GM23338 (cell line): ENCODE results near the gene IMPACT. TPM values are rescaled to one million over a fixed set of nuclear protein-coding genes. Genes with fewer than 3 reads are reported as not detected.
A peak's percentile ranks its signal among the peaks of the same experiment; 100 is the strongest.

Source experiments
- ATAC-seq: fragments of 200-7000 bp; cut with Tn5 transposase; 3 replicates; pipeline ENCODE4 v1.9.1; 2020
- DNase-seq: peaks from one replicate; pipeline ENCODE4 v3.0.0-alpha.2; 2015; ENCODE audit warnings: low spot score
- H2AFZ ChIP-seq: fragments of 200-600 bp; sonication (generic); 2 replicates; pipeline ENCODE4 v1.8.0; 2016; ENCODE audit warnings: antibody characterized with exemption, mild to moderate bottlenecking, moderate library complexity
- H3F3A ChIP-seq: fragments of 200-600 bp; sonication (generic); replicated peaks from 2 replicates; pipeline ENCODE4 v1.8.0; 2017; ENCODE audit warnings: antibody characterized with exemption, mixed run types, low read depth
- H3K27ac ChIP-seq: fragments of 200-600 bp; sonication (generic); 2 replicates; pipeline ENCODE4 v1.6.1; 2016; ENCODE audit warnings: low read depth
- H3K27me3 ChIP-seq: fragments of 200-600 bp; sonication (generic); 2 replicates; pipeline ENCODE4 v1.8.0; 2016; ENCODE audit warnings: mild to moderate bottlenecking, mixed run types, moderate library complexity; ENCODE audit not compliant: insufficient read depth
- H3K36me3 ChIP-seq: fragments of 200-600 bp; sonication (generic); 2 replicates; pipeline ENCODE4 v1.8.0; 2016; ENCODE audit warnings: mild to moderate bottlenecking; ENCODE audit not compliant: insufficient read depth
- H3K4me1 ChIP-seq: fragments of 200-600 bp; sonication (generic); 2 replicates; pipeline ENCODE4 v1.8.0; 2016; ENCODE audit warnings: mild to moderate bottlenecking, moderate library complexity; ENCODE audit not compliant: insufficient read depth
- H3K4me2 ChIP-seq: fragments of 200-600 bp; sonication (generic); 2 replicates; pipeline ENCODE4 v1.7.1; 2017; ENCODE audit warnings: mixed run types
- H3K4me3 ChIP-seq: fragments of 200-600 bp; sonication (generic); 2 replicates; pipeline ENCODE4 v1.6.1; 2016; ENCODE audit warnings: mixed run types
- H3K79me2 ChIP-seq: fragments of 200-600 bp; sonication (generic); replicated peaks from 2 replicates; pipeline ENCODE4 v1.8.0; 2017; ENCODE audit warnings: mild to moderate bottlenecking; ENCODE audit not compliant: insufficient read depth
- H3K9me2 ChIP-seq: fragments of 200-600 bp; sonication (generic); 2 replicates; pipeline ENCODE4 v1.8.0; 2017; ENCODE audit not compliant: insufficient read depth
- H4K20me1 ChIP-seq: fragments of 200-600 bp; sonication (generic); replicated peaks from 2 replicates; pipeline ENCODE4 v1.8.0; 2017; ENCODE audit warnings: mild to moderate bottlenecking; ENCODE audit not compliant: insufficient read depth
- H3K27ac Mint-ChIP-seq: 2 replicates; pipeline ENCODE4 v1.8.0; 2020; ENCODE audit warnings: inconsistent platforms, mild to moderate bottlenecking, moderate library complexity, mixed read lengths
- H3K27me3 Mint-ChIP-seq: 3 replicates; pipeline ENCODE4 v1.8.0; 2022; ENCODE audit warnings: low read depth, mild to moderate bottlenecking, moderate library complexity, mixed read lengths, inconsistent platforms; ENCODE audit not compliant: insufficient read depth, poor library complexity
- H3K36me3 Mint-ChIP-seq: 3 replicates; pipeline ENCODE4 v1.8.0; 2021; ENCODE audit warnings: low read depth, mild to moderate bottlenecking, inconsistent platforms, moderate library complexity, mixed read lengths
- H3K4me1 Mint-ChIP-seq: 3 replicates; pipeline ENCODE4 v1.8.0; 2020; ENCODE audit warnings: mild to moderate bottlenecking, inconsistent platforms, mixed read lengths
- H3K4me3 Mint-ChIP-seq: 3 replicates; pipeline ENCODE4 v1.8.0; 2021; ENCODE audit warnings: moderate library complexity, mild to moderate bottlenecking, inconsistent platforms, mixed read lengths
- H3K9me3 Mint-ChIP-seq: 3 replicates; pipeline ENCODE4 v1.8.0; 2020; ENCODE audit warnings: moderate library complexity, mild to moderate bottlenecking, inconsistent platforms, mixed read lengths
- CREB1 ChIP-seq: fragments of 250-450 bp; sonication (Bioruptor Pico); IDR thresholded peaks from 2 replicates; pipeline ENCODE4 v1.5.0; 2020; ENCODE audit warnings: low read depth, mild to moderate bottlenecking, moderate library complexity
- EZH2 ChIP-seq: fragments of 200-600 bp; sonication (generic); IDR thresholded peaks from one replicate; pipeline ENCODE4 v1.8.0; 2017; ENCODE audit warnings: antibody characterized with exemption, mild to moderate bottlenecking, low read depth; ENCODE audit not compliant: unreplicated experiment
- EZH2phosphoT487 ChIP-seq: fragments of 200-600 bp; sonication (generic); IDR thresholded peaks from one replicate; pipeline ENCODE4 v1.8.1; 2018; ENCODE audit warnings: antibody characterized with exemption; ENCODE audit not compliant: unreplicated experiment
- JUNB ChIP-seq: IDR thresholded peaks from one replicate; pipeline ENCODE4 v1.6.1; 2016; ENCODE audit warnings: antibody characterized with exemption; ENCODE audit not compliant: unreplicated experiment
- NANOG ChIP-seq: IDR thresholded peaks from 2 replicates; pipeline ENCODE4 v1.6.1; 2016; ENCODE audit warnings: antibody characterized with exemption, borderline replicate concordance
- POLR2AphosphoS5 ChIP-seq: IDR thresholded peaks from 2 replicates; pipeline ENCODE4 v1.6.1; 2016; ENCODE audit warnings: antibody characterized with exemption, low read depth
- STAT1 ChIP-seq: IDR thresholded peaks from one replicate; pipeline ENCODE4 v1.6.1; 2016; ENCODE audit warnings: antibody characterized with exemption; ENCODE audit not compliant: unreplicated experiment
- ZNF114 ChIP-seq: fragments of 250-450 bp; sonication (Bioruptor Pico); IDR thresholded peaks from 2 replicates; pipeline ENCODE4 v1.5.0; 2020; ENCODE audit warnings: mild to moderate bottlenecking, moderate library complexity
- ZNF331 ChIP-seq: fragments of 250-450 bp; sonication (Bioruptor Pico); IDR thresholded peaks from 2 replicates; pipeline ENCODE4 v1.5.0; 2020; ENCODE audit warnings: low read depth, mild to moderate bottlenecking, moderate library complexity
- polyA plus RNA-seq: library from polyadenylated mRNA; unstranded; fragments of >200 nt; fragmentation: Nextera tagmentation; extraction: Ambion mirVana; gene quantifications from 2 replicates; pipeline ENCODE4 v1.2.1, GENCODE V29; 2016
- total RNA-seq: library from RNA; depleted of rRNA; stranded (reverse); fragments of >200 nt; shearing (Covaris generic); gene quantifications from 2 replicates; pipeline ENCODE4 v1.2.3, GENCODE V29; 2014
- TF ChIP-seq, protein P1 (sequence below): IDR thresholded peaks from one replicate; pipeline ENCODE4 v1.6.1; 2018; ENCODE audit warnings: antibody characterized with exemption; ENCODE audit not compliant: unreplicated experiment
- TF ChIP-seq, protein P2 (sequence below), 2 experiments: fragments of 200-600 bp in 1 of 2; sonication (generic) in 1 of 2; conservative IDR thresholded peaks; 2 replicates each; pipeline versions ENCODE4 v1.5.1 to v1.6.1; 2016 to 2017; ENCODE audit warnings: antibody characterized with exemption in 2 of 2, low read depth in 2 of 2, mild to moderate bottlenecking in 2 of 2, moderate library complexity in 1 of 2
- TF ChIP-seq, protein P3 (sequence below): fragments of 250-450 bp; sonication (Bioruptor Pico); IDR thresholded peaks from 2 replicates; pipeline ENCODE4 v1.5.0; 2020; ENCODE audit warnings: mild to moderate bottlenecking, moderate library complexity
- TF ChIP-seq, protein P4 (sequence below): IDR thresholded peaks from 2 replicates; pipeline ENCODE4 v1.6.1; 2016; ENCODE audit warnings: antibody characterized with exemption

IMPACT gene
- total and polyA plus RNA-seq, 2 experiments from 2014 or later = 42.1 to 47.6 TPM

DNA sequence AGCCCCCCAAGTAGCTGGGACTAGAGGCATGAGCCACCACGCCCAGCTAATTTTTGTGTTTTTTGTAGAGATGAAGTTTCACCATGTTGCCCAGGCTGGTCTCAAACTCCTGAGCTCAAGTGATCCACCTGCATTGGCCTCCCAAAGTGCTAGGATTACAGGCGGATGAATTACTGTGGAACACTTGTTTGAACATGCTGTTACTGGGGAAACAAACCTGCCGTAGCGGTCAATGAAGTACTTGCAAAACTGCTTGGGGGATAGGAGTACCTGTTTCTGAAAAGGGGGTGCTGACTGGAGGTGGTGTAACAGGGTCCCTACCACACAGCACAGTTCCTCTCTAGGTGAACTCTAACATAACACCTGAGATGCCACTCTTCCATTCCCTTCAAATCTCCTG is 5.9 kb upstream of the IMPACT start:
- H3K36me3 ChIP-seq = no peaks in the 10 kb centered on the region
- H3K36me3 Mint-ChIP-seq = no peaks in the 10 kb centered on the region
- TF ChIP-seq EZH2phosphoT487 (no peak), JUNB (no peak), STAT1 (no peak), CREB1 (CRISPR knock-in tag) (no peak), NANOG (no peak), ZNF331 (CRISPR knock-in tag) (no peak), EZH2 (no peak), POLR2AphosphoS5 (no peak), ZNF114 (no peak)
- TF ChIP-seq, protein P1, sequence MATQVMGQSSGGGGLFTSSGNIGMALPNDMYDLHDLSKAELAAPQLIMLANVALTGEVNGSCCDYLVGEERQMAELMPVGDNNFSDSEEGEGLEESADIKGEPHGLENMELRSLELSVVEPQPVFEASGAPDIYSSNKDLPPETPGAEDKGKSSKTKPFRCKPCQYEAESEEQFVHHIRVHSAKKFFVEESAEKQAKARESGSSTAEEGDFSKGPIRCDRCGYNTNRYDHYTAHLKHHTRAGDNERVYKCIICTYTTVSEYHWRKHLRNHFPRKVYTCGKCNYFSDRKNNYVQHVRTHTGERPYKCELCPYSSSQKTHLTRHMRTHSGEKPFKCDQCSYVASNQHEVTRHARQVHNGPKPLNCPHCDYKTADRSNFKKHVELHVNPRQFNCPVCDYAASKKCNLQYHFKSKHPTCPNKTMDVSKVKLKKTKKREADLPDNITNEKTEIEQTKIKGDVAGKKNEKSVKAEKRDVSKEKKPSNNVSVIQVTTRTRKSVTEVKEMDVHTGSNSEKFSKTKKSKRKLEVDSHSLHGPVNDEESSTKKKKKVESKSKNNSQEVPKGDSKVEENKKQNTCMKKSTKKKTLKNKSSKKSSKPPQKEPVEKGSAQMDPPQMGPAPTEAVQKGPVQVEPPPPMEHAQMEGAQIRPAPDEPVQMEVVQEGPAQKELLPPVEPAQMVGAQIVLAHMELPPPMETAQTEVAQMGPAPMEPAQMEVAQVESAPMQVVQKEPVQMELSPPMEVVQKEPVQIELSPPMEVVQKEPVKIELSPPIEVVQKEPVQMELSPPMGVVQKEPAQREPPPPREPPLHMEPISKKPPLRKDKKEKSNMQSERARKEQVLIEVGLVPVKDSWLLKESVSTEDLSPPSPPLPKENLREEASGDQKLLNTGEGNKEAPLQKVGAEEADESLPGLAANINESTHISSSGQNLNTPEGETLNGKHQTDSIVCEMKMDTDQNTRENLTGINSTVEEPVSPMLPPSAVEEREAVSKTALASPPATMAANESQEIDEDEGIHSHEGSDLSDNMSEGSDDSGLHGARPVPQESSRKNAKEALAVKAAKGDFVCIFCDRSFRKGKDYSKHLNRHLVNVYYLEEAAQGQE = no peak
- TF ChIP-seq, protein P2, sequence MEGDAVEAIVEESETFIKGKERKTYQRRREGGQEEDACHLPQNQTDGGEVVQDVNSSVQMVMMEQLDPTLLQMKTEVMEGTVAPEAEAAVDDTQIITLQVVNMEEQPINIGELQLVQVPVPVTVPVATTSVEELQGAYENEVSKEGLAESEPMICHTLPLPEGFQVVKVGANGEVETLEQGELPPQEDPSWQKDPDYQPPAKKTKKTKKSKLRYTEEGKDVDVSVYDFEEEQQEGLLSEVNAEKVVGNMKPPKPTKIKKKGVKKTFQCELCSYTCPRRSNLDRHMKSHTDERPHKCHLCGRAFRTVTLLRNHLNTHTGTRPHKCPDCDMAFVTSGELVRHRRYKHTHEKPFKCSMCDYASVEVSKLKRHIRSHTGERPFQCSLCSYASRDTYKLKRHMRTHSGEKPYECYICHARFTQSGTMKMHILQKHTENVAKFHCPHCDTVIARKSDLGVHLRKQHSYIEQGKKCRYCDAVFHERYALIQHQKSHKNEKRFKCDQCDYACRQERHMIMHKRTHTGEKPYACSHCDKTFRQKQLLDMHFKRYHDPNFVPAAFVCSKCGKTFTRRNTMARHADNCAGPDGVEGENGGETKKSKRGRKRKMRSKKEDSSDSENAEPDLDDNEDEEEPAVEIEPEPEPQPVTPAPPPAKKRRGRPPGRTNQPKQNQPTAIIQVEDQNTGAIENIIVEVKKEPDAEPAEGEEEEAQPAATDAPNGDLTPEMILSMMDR (conservative IDR thresholded peaks at IDR 0.05; ENCODE audit: low read depth in 2 of 2) = no peak
- TF ChIP-seq, protein P3, sequence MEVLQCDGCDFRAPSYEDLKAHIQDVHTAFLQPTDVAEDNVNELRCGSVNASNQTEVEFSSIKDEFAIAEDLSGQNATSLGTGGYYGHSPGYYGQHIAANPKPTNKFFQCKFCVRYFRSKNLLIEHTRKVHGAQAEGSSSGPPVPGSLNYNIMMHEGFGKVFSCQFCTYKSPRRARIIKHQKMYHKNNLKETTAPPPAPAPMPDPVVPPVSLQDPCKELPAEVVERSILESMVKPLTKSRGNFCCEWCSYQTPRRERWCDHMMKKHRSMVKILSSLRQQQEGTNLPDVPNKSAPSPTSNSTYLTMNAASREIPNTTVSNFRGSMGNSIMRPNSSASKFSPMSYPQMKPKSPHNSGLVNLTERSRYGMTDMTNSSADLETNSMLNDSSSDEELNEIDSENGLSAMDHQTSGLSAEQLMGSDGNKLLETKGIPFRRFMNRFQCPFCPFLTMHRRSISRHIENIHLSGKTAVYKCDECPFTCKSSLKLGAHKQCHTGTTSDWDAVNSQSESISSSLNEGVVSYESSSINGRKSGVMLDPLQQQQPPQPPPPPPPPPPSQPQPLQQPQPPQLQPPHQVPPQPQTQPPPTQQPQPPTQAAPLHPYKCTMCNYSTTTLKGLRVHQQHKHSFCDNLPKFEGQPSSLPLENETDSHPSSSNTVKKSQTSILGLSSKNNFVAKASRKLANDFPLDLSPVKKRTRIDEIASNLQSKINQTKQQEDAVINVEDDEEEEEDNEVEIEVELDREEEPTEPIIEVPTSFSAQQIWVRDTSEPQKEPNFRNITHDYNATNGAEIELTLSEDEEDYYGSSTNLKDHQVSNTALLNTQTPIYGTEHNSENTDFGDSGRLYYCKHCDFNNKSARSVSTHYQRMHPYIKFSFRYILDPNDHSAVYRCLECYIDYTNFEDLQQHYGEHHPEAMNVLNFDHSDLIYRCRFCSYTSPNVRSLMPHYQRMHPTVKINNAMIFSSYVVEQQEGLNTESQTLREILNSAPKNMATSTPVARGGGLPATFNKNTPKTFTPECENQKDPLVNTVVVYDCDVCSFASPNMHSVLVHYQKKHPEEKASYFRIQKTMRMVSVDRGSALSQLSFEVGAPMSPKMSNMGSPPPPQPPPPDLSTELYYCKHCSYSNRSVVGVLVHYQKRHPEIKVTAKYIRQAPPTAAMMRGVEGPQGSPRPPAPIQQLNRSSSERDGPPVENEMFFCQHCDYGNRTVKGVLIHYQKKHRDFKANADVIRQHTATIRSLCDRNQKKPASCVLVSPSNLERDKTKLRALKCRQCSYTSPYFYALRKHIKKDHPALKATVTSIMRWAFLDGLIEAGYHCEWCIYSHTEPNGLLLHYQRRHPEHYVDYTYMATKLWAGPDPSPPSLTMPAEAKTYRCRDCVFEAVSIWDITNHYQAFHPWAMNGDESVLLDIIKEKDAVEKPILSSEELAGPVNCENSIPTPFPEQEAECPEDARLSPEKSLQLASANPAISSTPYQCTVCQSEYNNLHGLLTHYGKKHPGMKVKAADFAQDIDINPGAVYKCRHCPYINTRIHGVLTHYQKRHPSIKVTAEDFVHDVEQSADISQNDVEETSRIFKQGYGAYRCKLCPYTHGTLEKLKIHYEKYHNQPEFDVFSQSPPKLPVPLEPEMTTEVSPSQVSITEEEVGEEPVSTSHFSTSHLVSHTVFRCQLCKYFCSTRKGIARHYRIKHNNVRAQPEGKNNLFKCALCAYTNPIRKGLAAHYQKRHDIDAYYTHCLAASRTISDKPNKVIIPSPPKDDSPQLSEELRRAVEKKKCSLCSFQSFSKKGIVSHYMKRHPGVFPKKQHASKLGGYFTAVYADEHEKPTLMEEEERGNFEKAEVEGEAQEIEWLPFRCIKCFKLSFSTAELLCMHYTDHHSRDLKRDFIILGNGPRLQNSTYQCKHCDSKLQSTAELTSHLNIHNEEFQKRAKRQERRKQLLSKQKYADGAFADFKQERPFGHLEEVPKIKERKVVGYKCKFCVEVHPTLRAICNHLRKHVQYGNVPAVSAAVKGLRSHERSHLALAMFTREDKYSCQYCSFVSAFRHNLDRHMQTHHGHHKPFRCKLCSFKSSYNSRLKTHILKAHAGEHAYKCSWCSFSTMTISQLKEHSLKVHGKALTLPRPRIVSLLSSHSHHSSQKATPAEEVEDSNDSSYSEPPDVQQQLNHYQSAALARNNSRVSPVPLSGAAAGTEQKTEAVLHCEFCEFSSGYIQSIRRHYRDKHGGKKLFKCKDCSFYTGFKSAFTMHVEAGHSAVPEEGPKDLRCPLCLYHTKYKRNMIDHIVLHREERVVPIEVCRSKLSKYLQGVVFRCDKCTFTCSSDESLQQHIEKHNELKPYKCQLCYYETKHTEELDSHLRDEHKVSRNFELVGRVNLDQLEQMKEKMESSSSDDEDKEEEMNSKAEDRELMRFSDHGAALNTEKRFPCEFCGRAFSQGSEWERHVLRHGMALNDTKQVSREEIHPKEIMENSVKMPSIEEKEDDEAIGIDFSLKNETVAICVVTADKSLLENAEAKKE = no peak
- TF ChIP-seq, protein P4, sequence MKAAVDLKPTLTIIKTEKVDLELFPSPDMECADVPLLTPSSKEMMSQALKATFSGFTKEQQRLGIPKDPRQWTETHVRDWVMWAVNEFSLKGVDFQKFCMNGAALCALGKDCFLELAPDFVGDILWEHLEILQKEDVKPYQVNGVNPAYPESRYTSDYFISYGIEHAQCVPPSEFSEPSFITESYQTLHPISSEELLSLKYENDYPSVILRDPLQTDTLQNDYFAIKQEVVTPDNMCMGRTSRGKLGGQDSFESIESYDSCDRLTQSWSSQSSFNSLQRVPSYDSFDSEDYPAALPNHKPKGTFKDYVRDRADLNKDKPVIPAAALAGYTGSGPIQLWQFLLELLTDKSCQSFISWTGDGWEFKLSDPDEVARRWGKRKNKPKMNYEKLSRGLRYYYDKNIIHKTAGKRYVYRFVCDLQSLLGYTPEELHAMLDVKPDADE = no peak
- DNase-seq (no peak), ATAC-seq (no peak)
- H3K27ac ChIP-seq = no peak overlapping the region
- no peak overlapping the region for H3K4me3 Mint-ChIP-seq
- H3K9me3 Mint-ChIP-seq = no peaks in the 10 kb centered on the region
- H3K9me2 ChIP-seq = no peaks in the 10 kb centered on the region
- no peaks in the 10 kb centered on the region for H3K27me3 ChIP-seq
- H3K27me3 Mint-ChIP-seq = peaks cover 4% of the 10 kb centered on the region
- no peaks in the 10 kb centered on the region for H3K79me2 ChIP-seq
- peaks cover 4% of the 10 kb centered on the region for H3K4me1 ChIP-seq
- H3K4me3 ChIP-seq = no peak overlapping the region
- H3K4me2 ChIP-seq = no peak overlapping the region
- H3K27ac Mint-ChIP-seq = no peak overlapping the region
- H2AFZ ChIP-seq = peak overlapping the region; percentile 93
- H3K4me1 Mint-ChIP-seq = peaks cover 4% of the 10 kb centered on the region
- H3F3A ChIP-seq = 0 out of 2 replicates have a peak, but pooled peaks cover 6% of the 10 kb centered on the region
- no peaks in the 10 kb centered on the region for H4K20me1 ChIP-seq
